Right lobe of liver (tissue), 4 donors: ENCODE measurements around the gene DTX3L.

ENCODE experiments used
- POLR2A ChIP-seq: fragments of 450-650 bp; IDR thresholded peaks from one replicate; pipeline ENCODE4 v1.6.1; 2017; ENCODE audit warnings: antibody characterized with exemption, mild to moderate bottlenecking
- TF ChIP-seq, protein P1 (sequence below), 4 donors: fragments of 200-600 bp in 3 of 4; fragments of 450-650 bp in 1 of 4; IDR thresholded peaks; one replicate each; pipeline versions ENCODE4 v1.5.1 to v1.8.0; 2016 to 2022; ENCODE audit warnings: antibody characterized with exemption in 4 of 4, mild to moderate bottlenecking in 2 of 4
- donor health status: DM: no; HTN: no; CAD: no.
- donor health status: DM: no; HTN: no; CAD: no.
- donor health status: DM: no; HTN: yes; CAD: no.

DNA sequence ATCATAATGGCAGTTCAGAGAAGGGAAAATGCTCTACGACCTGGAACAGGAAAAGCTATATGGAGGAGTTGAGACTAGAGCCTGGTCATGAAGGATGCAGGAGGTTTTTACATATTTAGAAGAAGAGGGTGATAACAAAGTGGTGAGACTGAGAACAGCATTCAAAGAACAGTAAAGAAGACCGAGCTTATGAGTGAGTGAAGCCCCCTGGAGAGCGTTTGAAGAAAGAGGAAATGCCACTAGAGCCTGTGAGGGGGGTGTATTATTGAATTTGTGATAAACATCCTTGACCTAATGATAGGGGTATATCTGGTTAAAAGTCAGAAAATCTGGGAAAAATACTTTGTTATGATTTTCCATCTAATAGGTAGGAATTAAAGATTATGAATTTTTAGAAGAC, 4.2 kb upstream of the DTX3L start:
- TF ChIP-seq POLR2A = no peak
- TF ChIP-seq, protein P1, sequence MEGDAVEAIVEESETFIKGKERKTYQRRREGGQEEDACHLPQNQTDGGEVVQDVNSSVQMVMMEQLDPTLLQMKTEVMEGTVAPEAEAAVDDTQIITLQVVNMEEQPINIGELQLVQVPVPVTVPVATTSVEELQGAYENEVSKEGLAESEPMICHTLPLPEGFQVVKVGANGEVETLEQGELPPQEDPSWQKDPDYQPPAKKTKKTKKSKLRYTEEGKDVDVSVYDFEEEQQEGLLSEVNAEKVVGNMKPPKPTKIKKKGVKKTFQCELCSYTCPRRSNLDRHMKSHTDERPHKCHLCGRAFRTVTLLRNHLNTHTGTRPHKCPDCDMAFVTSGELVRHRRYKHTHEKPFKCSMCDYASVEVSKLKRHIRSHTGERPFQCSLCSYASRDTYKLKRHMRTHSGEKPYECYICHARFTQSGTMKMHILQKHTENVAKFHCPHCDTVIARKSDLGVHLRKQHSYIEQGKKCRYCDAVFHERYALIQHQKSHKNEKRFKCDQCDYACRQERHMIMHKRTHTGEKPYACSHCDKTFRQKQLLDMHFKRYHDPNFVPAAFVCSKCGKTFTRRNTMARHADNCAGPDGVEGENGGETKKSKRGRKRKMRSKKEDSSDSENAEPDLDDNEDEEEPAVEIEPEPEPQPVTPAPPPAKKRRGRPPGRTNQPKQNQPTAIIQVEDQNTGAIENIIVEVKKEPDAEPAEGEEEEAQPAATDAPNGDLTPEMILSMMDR (IDR thresholded peaks at IDR 0.05) = no peak
